Bronchial epithelial cell (primary cell): ENCODE measurements around the gene PREX1. TPM values are rescaled to one million over a fixed set of nuclear protein-coding genes. Genes with fewer than 3 reads are reported as not detected.
"Not testable (repeated sequence)": the region's sequence is repeated elsewhere in the genome, so short reads cannot be mapped to it uniquely, and the experiment has no call there.

Experiments used
- DNase-seq: peaks from one replicate; pipeline ENCODE4 v3.0.0-alpha.2; 2010; ENCODE audit warnings: low read depth
- FAIRE-seq: peaks from 2 replicates; lab custom pipeline; 2011; peaks lifted over from hg19 to GRCh38; lab: Jason Lieb, UNC
- H3K27me3 ChIP-seq: 2 replicates; pipeline ENCODE4 v1.5.1; 2011; ENCODE audit warnings: low read length; ENCODE audit not compliant: control insufficient read depth, insufficient read depth
- H3K36me3 ChIP-seq: 2 replicates; pipeline ENCODE4 v1.5.1; 2011; ENCODE audit warnings: low read length; ENCODE audit not compliant: control insufficient read depth, insufficient read depth
- H3K4me3 ChIP-seq: 2 replicates; pipeline ENCODE4 v1.5.1; 2011; ENCODE audit warnings: mild to moderate bottlenecking, low read depth, low read length, control low read depth
- total RNA-seq: library from RNA; depleted of rRNA; stranded (reverse); fragments of >200 nt; gene quantifications from 2 replicates; pipeline ENCODE4 v1.2.1, GENCODE V29; 2014
- TF ChIP-seq, protein P1 (sequence below): IDR thresholded peaks from 2 replicates; pipeline ENCODE4 v1.5.1; 2011; ENCODE audit warnings: mild to moderate bottlenecking, moderate library complexity, low read length, control low read depth, inconsistent platforms; ENCODE audit not compliant: insufficient read depth, severe bottlenecking

PREX1 gene
- total RNA-seq, 1 donor from 2014 or later: under 0.01 TPM

DNA sequence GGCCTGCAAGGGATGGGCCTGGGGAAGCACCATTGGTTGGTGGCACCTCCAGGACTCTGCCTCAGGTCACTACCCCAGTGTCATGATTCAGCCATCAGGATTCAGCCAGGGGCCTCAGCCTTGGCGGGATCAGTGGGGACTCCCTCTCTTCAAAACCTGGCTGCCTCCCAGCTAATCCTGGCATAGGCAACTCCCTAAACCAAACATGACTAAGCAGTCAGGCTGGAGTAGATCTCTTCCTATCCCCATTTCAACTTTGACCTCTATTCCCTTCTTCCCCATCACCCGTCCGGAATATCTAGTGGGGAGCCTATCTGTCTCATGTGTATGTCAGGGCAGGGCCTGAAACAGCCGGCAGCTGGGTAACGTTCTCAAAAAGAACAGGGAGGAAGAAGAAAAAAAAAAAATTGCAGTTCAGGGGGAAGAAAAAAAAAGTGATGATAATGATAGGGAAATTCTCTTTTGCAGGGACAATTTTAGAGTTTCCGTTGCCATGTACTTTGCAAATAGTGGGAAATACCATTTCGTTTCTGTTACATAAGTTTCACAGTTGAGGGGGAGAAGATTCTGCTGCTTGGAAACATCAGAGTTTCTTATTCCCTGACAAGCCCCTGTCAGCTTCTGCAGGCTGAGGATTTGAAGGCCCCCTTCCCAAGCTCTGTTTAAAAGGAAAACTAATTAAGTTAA lies 4.1 kb upstream of the PREX1 start:
- Histone ChIP-seq H3K27me3 (peaks cover 11% of the 10 kb centered on the region), H3K36me3 (no peaks in the 10 kb centered on the region), H3K4me3 (no peak overlapping the region)
- TF ChIP-seq, protein P1, sequence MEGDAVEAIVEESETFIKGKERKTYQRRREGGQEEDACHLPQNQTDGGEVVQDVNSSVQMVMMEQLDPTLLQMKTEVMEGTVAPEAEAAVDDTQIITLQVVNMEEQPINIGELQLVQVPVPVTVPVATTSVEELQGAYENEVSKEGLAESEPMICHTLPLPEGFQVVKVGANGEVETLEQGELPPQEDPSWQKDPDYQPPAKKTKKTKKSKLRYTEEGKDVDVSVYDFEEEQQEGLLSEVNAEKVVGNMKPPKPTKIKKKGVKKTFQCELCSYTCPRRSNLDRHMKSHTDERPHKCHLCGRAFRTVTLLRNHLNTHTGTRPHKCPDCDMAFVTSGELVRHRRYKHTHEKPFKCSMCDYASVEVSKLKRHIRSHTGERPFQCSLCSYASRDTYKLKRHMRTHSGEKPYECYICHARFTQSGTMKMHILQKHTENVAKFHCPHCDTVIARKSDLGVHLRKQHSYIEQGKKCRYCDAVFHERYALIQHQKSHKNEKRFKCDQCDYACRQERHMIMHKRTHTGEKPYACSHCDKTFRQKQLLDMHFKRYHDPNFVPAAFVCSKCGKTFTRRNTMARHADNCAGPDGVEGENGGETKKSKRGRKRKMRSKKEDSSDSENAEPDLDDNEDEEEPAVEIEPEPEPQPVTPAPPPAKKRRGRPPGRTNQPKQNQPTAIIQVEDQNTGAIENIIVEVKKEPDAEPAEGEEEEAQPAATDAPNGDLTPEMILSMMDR: no peak
- DNase-seq (peak; percentile 53), FAIRE-seq (no peak)

DNA sequence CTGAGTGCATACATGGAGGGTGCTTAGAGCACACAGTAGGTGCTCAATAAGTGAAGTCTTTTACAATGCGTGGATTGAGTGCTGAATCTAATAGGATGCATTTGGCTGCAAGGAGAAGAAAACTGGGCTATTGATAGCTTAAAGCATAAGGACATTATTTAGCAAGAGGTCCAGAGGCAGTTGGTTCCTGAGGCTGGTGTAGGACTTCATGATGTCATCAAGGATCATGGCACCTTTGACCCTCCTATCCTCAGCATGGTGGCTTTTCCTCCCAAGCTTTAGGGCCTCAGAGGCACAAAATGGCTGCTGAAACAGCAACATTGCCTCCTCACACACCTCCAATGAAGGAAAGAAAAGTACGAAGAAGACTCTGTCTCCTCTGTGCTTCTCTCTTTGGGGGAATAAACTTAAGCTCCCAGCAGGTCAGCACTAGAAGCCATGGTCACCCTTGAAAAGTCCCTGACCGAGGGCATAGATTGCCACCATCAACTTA lies 3.1 kb upstream of the PREX1 start:
- peaks cover 15% of the 10 kb centered on the region for H3K27me3 ChIP-seq
- H3K4me3 ChIP-seq: no peak overlapping the region
- DNase-seq: no peak
- TF ChIP-seq, protein P1: no peak
- no peak for FAIRE-seq
- H3K36me3 ChIP-seq: no peaks in the 10 kb centered on the region

DNA sequence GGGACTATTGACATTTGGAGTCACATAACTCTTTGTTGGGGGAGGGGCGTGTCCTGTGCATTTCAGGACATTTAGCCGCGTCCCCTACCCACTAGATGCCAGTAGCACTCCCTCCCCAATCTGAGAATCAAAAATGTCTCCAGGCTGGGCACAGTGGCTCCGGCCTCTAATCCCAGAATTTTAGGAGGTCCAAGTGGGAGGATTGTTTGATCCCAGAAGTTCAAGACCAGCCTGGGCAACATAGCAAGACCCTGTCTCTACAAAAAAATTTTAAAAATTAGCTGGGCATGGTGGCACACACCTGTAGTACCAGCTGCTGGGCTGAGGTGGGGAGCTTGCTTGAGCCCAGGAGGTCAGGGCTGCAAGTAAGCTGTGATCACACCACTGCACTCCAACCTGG lies 2.1 kb upstream of the PREX1 start:
- TF ChIP-seq, protein P1: no peak
- Histone ChIP-seq H3K27me3 (peaks cover 15% of the 10 kb centered on the region), H3K36me3 (no peaks in the 10 kb centered on the region), H3K4me3 (no peak overlapping the region)
- FAIRE-seq (no peak), DNase-seq (no peak)

DNA sequence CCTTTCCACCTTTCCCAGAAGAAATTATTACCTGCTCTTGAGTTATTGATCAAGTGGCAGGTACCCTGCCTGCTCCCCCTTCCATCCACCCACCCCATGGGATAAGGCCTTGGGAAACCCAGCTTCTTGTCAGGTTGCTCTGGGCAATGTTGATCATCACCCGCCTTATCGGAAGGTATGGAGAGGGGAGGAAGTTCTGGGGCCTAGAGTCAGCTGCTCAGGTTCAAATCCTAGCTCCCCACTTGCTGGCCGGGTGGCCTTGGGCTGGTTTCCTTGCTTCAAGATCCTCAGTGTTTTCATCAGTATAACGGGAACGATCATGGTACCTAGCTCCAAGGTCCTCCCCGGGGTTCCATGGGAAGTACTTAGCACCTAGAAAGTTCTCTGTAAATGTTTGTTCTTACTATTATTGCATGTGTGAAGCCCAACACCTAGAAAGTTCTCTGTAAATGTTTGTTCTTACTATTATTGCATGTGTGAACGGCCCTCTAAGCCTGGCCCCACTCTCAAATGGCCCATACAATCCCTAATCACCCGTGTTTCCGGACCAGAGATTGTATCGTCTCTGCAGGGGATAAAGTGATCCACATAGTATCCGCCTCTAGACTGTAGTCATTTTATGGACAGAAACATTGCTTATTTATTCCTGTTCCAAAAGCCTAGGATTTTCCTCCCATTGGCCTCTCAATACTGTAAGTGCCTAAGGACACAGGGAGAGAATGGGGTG lies 1.1 kb upstream of the PREX1 start:
- Histone ChIP-seq H3K27me3 (peaks cover 15% of the 10 kb centered on the region), H3K36me3 (no peaks in the 10 kb centered on the region), H3K4me3 (no peak overlapping the region)
- DNase-seq (no peak), FAIRE-seq (no peak)
- TF ChIP-seq, protein P1: no peak

DNA sequence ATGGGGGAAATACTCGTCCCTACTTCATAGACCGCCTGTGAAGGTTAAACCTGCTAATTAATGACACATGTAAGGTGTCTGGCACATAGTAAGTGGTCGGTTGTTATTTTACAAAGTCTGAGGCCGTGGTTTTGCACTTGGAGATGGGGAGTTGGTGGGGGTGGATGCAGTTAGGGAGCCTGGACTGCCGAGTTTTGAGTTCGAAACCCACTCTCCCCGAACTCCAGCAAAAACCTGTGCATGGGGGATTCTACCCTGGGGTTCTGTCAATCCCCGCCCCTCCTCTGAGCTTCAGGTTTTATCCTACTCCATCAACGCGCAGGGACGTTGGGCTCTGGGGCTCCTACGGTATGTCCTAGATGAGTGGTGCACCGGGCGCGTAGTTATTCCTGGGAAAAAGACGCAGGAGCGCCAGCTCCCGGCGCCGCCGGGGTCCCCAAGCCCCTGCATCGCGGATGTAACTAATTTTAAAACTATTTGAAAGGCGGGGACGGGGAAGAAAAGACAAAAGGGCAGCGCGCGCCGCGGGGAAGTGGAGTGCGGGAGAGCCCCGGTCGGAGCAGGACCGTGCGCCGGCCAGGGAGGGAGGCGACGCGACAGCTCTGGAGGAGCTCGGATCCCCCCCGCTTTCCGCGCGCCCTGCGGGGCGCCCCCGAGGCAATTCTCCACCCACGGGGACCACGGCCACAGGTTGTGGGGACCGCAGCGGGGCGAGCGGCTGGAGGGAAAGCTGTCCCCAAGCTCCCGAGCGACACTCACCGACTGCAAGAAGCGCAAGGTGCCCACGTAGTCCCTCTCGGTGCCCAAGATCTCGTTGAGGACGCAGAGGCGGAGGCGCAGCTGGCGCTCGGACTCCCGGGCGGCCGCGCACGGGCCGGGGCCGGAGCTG lies 672 bp downstream of the PREX1 start:
- Histone ChIP-seq H3K36me3 (no peaks in the 10 kb centered on the region), H3K4me3 (no peak overlapping the region), H3K27me3 (peaks cover 12% of the 10 kb centered on the region)
- TF ChIP-seq, protein P1: no peak
- DNase-seq: no peak
- no peak for FAIRE-seq

DNA sequence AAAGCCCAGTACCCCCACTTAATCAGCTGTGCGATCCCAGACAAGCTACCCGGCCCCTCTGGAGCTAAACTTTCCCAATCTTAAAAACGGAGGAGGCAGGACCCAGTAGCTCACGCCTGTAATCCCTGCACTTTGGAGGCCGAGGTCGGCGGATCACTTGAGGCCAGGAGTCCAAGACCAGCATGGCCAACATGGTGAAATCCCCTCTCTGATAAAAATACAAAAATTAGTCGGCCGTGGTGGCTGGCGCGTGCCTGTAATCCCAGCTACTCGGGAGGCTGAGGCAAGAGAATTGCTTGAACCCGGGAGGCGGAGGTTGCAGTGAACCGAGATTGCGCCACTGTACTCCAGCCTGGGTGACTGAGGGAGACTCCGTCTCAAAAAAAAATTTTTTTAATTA lies 1.3 kb downstream of the PREX1 start:
- H3K36me3 ChIP-seq, DNase-seq, H3K4me3 ChIP-seq, FAIRE-seq: not testable (repeated sequence)
- peaks cover 12% of the 10 kb centered on the region for H3K27me3 ChIP-seq
